Gastrocnemius medialis (tissue), 4 donors: ENCODE data around the gene GIMAP1. TPM values are rescaled to one million over a fixed set of nuclear protein-coding genes. Genes with fewer than 3 reads are reported as not detected.

Experiments
- ATAC-seq, 2 donors: fragments of 150-250 bp; one replicate each; pipeline ENCODE4 v1.9.1; 2016
- DNase-seq, 2 donors: peaks; one replicate each; pipeline ENCODE4 v3.0.0-alpha.2; 2019
- H3K27ac ChIP-seq, 4 donors: fragments of 200-600 bp; sonication (generic); 1 replicate in 1 of 4; 2 replicates in 3 of 4; pipeline ENCODE4 v1.5.1; 2016 to 2018; ENCODE audit warnings: mild to moderate bottlenecking in 2 of 4, moderate library complexity in 1 of 4
- H3K27me3 ChIP-seq, 3 donors: fragments of 200-600 bp; sonication (generic) in 2 of 3; 1 replicate in 1 of 3; 2 replicates in 2 of 3; pipeline versions ENCODE4 v1.5.1 to v1.6.0; 2016 to 2019; ENCODE audit warnings: mild to moderate bottlenecking in 1 of 3, moderate library complexity in 1 of 3
- H3K36me3 ChIP-seq, 2 donors: fragments of 200-600 bp; sonication (generic) in 1 of 2; one replicate each; pipeline ENCODE4 v1.5.1; 2017 to 2018
- H3K4me1 ChIP-seq, 2 donors: fragments of 200-600 bp; sonication (generic) in 1 of 2; one replicate each; pipeline ENCODE4 v1.5.1; 2016 to 2017; ENCODE audit warnings: mild to moderate bottlenecking in 2 of 2
- H3K4me3 ChIP-seq, 4 donors: fragments of 200-600 bp; sonication (generic) in 3 of 4; 1 replicate in 1 of 4; 2 replicates in 3 of 4; pipeline ENCODE4 v1.5.1; 2016 to 2019; ENCODE audit warnings: mild to moderate bottlenecking in 2 of 4
- H3K9me3 ChIP-seq, 3 donors: fragments of 200-600 bp; sonication (generic) in 2 of 3; 1 replicate in 1 of 3; 2 replicates in 2 of 3; pipeline ENCODE4 v1.5.1; 2016 to 2019
- CTCF ChIP-seq, 5 experiments: fragments of 450-650 bp in 3 of 5; fragments of 200-600 bp in 2 of 5; sonication (generic) in 2 of 5; IDR thresholded peaks in 4 of 5; conservative IDR thresholded peaks in 1 of 5; 1 replicate in 4 of 5; 2 replicates in 1 of 5; pipeline ENCODE4 v1.5.1; 2016 to 2019; ENCODE audit warnings: antibody characterized with exemption in 5 of 5, mild to moderate bottlenecking in 3 of 5, moderate library complexity in 3 of 5
- POLR2A ChIP-seq, 2 donors: fragments of 450-650 bp; IDR thresholded peaks; one replicate each; pipeline ENCODE4 v1.6.1; 2017; ENCODE audit warnings: antibody characterized with exemption in 2 of 2, mild to moderate bottlenecking in 2 of 2, moderate library complexity in 2 of 2
- in situ Hi-C, 4 donors: fragments of 200-750 bp; cut with MboI; loops; one replicate each; pipeline versions ENCODE4 v1.15.0 to v1.8.0; 2017; ENCODE audit warnings: low sequenced_read_pairs in 4 of 4
- intact Hi-C: fragments of 100-400 bp; cut with DNase I; formaldehyde crosslinking; loops from one replicate; pipeline ENCODE4 v1.15.1; 2023; ENCODE audit warnings: low total_unique reads
- total RNA-seq, 4 donors: library from RNA; depleted of rRNA; stranded (reverse); fragments of >200 nt; gene quantifications; one replicate each; pipeline versions ENCODE4 v1.1.0 to v1.2.3, GENCODE V29; 2016

Gene GIMAP1
- total RNA-seq, 4 donors from 2014 or later: 4.1 to 7.8 (median 4.9) TPM

GRCh38 chr7:150731916-150732315 lies 15.5 kb downstream of the GIMAP1 start:
- TF ChIP-seq CTCF (IDR thresholded peaks at IDR 0.05 in 4 of 5, conservative IDR thresholded peaks at IDR 0.05 in 1 of 5): no peak
- no peak for TF ChIP-seq POLR2A (IDR thresholded peaks at IDR 0.05)
- H3K4me3 ChIP-seq: no peak overlapping the region
- in situ Hi-C loops (no loop called here), intact Hi-C loops (no loop called here)
- DNase-seq (no peak), ATAC-seq (no peak)
- H3K27ac ChIP-seq: no peak overlapping the region
- no peaks in the 10 kb centered on the region for H3K36me3 ChIP-seq
- no peaks in the 10 kb centered on the region for H3K27me3 ChIP-seq
- no peaks in the 10 kb centered on the region for H3K9me3 ChIP-seq
- H3K4me1 ChIP-seq: no peaks in the 10 kb centered on the region

- DNase-seq: no peak
- intact Hi-C loops: no loop called here
- in situ Hi-C loops: no loop called here
Observed at GRCh38 chr7:150732786-150733481, 16.5 kb downstream of the GIMAP1 start.

GRCh38 chr7:150733482-150734095 lies 17.2 kb downstream of the GIMAP1 start:
- in situ Hi-C loops: no loop called here
- H3K27ac ChIP-seq: no peak overlapping the region

More at GRCh38 chr7:150732786-150733481, 16.5 kb downstream of the GIMAP1 start:
- no peaks in the 10 kb centered on the region for H3K9me3 ChIP-seq
- TF ChIP-seq CTCF (IDR thresholded peaks at IDR 0.05 in 4 of 5, conservative IDR thresholded peaks at IDR 0.05 in 1 of 5): no peak
- TF ChIP-seq POLR2A (IDR thresholded peaks at IDR 0.05): no peak
- H3K27ac ChIP-seq: no peak overlapping the region
- H3K4me3 ChIP-seq: no peak overlapping the region
- H3K4me1 ChIP-seq: no peaks in the 10 kb centered on the region
- no peak for ATAC-seq
- no peaks in the 10 kb centered on the region for H3K36me3 ChIP-seq
- H3K27me3 ChIP-seq: no peaks in the 10 kb centered on the region

GRCh38 chr7:150734254-150734653 lies 17.8 kb downstream of the GIMAP1 start:
- TF ChIP-seq CTCF (IDR thresholded peaks at IDR 0.05 in 4 of 5, conservative IDR thresholded peaks at IDR 0.05 in 1 of 5) (no peak), POLR2A (IDR thresholded peaks at IDR 0.05) (no peak)
- no peak overlapping the region for H3K27ac ChIP-seq
- no peak for DNase-seq
- no peak for ATAC-seq
- no peaks in the 10 kb centered on the region for H3K27me3 ChIP-seq
- H3K9me3 ChIP-seq: no peaks in the 10 kb centered on the region
- H3K36me3 ChIP-seq: no peaks in the 10 kb centered on the region
- H3K4me1 ChIP-seq: no peaks in the 10 kb centered on the region
- intact Hi-C loops: no loop called here
- in situ Hi-C loops: no loop called here
- no peak overlapping the region for H3K4me3 ChIP-seq

More at GRCh38 chr7:150733482-150734095, 17.2 kb downstream of the GIMAP1 start:
- no peak overlapping the region for H3K4me3 ChIP-seq
- no peak for TF ChIP-seq CTCF (IDR thresholded peaks at IDR 0.05 in 4 of 5, conservative IDR thresholded peaks at IDR 0.05 in 1 of 5)
- no peak for TF ChIP-seq POLR2A (IDR thresholded peaks at IDR 0.05)
- intact Hi-C loops: no loop called here
- H3K4me1 ChIP-seq: no peaks in the 10 kb centered on the region
- no peaks in the 10 kb centered on the region for H3K36me3 ChIP-seq
- DNase-seq (no peak), ATAC-seq (no peak)
- no peaks in the 10 kb centered on the region for H3K27me3 ChIP-seq
- no peaks in the 10 kb centered on the region for H3K9me3 ChIP-seq
